HepG2 (cell line): Measurements from ENCODE around the gene SLC22A31.

Source experiments
- ARHGAP35 ChIP-seq: sonication (generic); formaldehyde crosslinking; IDR thresholded peaks from 2 replicates; pipeline ENCODE4 v1.9.0; 2022; ENCODE audit warnings: mild to moderate bottlenecking, inconsistent platforms, moderate library complexity, missing genetic modification reagents, borderline replicate concordance
- POLR2AphosphoS5 ChIP-seq: IDR thresholded peaks from 2 replicates; pipeline ENCODE4 v1.6.1; 2012; ENCODE audit warnings: low read depth, low read length

DNA sequence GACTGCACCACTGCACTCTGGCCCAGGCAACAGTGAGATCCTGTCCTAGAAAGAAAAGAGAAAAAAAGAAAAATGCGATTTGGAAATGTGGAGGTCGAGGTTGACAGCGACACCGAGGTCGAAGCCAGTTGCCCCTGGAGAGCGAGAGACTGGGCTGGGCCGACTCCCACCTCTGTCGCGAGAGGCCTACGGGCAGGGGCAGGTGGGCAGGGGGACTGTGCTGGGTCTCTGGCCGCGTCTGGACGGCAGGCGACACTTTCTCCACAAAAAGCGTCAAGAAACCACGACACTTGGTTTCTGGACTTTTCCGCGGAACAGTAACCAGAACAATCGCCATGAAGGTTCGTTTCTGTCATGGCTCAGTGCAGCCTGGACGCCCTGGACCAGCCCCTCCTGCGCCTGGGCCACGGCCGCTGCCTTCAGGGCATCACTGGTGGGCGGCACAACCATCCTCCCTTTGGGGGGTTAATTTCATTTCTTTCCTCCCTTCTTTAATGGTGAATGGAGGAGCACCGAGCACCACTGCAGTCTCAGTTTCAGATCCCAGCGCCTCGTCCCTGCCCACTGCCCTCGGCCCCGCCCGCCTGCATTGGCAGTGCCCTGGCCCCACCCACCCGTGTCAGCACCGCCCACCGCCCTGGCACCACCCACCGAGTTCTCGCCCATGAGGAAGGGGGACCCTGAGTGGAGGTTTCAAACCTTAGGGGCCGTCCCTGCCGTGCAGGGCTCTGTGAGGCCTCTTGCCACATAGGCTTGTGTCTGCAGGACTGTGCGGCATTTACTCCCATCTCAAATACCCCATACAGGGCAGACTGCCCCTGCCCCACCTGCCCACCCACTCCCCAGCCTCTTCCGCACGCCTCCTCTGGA is 47.3 kb downstream of the SLC22A31 start:
- TF ChIP-seq ARHGAP35 (CRISPR knock-in tag) (no peak), POLR2AphosphoS5 (no peak)
